HG03064 (cell line): ENCODE results near the gene COG5.

Source experiments
- ATAC-seq: cut with Tn5 transposase; IDR thresholded peaks from one replicate; pipeline ENCODE4 v1.9.1; 2021; ENCODE audit warnings: low read depth; ENCODE audit not compliant: unreplicated experiment

Gene COG5

GRCh38 chr7:107404740-107405537 is 158.8 kb downstream of the COG5 start:
- no peak for ATAC-seq

DNA sequence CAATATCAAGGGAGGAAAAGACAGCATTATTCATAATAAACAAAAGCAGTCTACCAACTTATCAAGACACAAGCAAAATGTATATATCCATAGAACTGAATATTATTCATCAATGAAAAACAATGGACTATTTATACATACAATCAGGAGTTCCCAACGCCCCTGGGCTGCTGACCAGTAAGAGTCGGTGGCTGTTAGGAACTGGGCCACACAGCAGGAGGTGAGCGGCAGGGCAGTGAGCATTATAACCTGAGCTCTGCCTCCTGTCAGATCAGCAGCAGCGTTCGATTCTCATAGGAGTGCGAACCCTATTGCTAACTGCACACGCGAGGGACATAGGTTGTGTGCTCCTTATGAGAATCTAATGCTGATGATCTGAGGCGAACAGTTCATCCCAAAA is 165.6 kb downstream of the COG5 start:
- ATAC-seq, result no peak

- ATAC-seq, result no peak
Observed at GRCh38 chr7:107396990-107397389, 166.7 kb downstream of the COG5 start.

DNA sequence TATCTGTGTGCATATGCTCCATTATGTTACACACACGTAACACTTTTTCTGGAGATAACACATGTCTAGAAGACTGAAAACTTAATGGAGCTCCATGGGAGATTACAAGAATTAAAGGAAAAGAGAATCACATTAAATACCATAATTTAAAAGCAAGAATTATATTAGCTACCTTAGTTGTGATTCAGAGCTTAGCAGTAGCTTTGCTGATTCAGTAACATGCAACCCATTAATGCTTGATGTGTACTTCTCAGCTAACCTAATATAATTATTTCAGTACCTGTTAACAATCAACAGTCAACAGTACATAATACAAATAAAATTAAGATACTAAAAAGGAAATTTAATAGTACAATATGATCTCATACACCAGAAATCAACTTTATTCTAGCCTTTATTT is 167.6 kb downstream of the COG5 start:
- ATAC-seq, result no peak

DNA sequence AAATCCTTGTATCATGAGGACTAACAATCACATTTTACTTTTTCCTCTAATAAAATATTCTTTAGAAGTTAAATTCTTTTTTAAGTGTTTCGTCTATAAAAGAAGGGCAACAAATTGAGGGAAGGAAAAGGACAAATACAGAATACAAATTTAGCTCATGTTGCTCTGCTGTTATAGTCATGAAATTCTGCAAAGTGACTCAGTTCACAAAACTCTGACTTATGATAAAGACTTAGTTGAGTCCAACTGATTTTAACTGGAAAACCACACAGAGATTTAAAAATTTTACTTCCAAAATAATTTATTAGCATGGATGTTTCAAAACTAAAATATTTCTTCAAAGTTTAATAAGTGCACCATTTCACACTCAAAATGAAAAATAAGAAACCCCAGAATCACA is 168.9 kb downstream of the COG5 start:
- no peak for ATAC-seq

- ATAC-seq, result no peak
Observed at GRCh38 chr7:107394276-107394675, 169.4 kb downstream of the COG5 start.

DNA sequence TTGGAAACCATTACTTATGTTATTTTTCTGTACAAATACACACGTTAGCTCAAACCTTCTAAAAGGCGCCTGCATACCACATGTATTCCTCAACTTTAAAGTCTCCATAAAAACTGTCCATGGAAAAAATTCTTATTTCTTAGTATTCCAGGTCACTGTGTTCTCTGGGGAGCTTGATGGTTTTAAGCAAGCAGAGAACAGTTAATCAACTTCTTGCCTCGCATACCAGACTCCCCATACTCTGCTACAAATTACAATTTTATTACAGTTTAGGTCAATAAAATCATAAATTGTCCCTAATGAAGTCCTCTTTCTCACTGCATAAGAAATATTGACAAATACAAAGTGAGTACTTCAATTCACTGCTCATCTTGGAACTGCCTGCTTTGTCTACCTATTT is 170.9 kb downstream of the COG5 start:
- no peak for ATAC-seq

- ATAC-seq, result no peak
Observed at GRCh38 chr7:107390916-107391315, 172.8 kb downstream of the COG5 start.

DNA sequence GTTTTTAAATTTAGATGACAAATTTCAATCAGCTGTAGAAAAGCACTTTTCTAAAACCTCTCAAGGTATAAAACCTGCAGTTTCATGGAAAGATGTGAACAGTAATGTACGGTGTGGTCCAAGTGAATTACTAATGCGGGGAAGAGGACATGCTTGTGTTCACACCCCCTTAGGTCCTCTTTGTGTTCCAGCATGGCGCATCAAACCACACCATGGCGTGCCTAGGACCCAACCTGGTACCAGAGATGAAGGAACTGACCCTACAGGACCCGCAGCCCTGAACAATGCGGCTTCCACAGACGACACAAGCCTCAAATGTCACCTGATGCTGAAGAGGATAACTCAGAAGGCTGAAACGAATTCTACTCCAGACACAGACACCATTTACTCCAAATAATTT is 175.1 kb downstream of the COG5 start:
- no peak for ATAC-seq

GRCh38 chr7:107387573-107388219 is 176.0 kb downstream of the COG5 start:
- no peak for ATAC-seq

DNA sequence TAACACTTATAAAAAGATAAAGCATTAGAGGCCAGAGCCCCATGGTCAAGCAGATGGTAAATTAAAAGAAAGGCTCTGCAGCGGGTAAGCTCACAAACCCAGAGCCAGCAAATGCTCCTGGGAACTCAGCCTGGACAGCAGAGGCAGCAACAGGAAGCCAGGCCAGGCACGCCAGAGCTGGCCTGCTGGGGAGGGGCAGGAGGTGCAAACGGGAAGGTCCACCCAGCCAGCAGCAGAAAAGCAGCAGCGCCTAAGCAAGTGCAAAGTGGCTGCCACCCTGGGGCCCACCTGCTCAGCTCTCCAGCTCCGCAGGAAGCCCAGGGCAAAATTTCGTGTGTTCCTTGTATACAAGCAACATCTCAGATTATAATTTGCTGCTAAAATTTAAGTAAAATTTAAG is 176.6 kb downstream of the COG5 start:
- ATAC-seq, result no peak

DNA sequence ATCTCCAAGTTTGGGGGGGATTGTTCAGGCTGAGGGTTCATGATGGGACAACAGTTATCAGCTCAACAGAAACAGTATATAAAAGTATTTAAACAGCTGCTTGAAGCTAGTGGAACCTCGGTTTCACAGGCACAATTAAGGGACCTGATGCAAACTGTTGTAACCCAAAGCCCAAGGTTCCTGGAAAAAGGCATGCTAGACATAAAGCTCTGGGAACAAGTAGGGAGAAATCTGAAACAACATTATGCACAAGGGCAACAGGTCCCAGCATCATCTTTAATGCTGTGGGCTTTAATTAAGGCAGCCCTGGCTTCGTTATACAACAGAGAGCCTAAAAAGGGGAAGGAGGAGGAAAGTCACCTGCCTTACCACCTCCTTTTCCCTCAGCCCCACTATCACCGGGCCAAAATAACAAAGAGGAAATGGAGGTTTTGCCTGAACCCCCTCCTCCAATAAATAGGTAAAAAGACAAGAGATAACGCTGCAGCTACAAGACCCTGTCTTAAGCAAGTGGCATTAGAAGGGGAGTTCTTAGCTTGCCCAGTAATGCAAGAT is 177.1 kb downstream of the COG5 start:
- ATAC-seq, result no peak

- no peak for ATAC-seq
Observed at GRCh38 chr7:107384025-107384424, 179.7 kb downstream of the COG5 start.

DNA sequence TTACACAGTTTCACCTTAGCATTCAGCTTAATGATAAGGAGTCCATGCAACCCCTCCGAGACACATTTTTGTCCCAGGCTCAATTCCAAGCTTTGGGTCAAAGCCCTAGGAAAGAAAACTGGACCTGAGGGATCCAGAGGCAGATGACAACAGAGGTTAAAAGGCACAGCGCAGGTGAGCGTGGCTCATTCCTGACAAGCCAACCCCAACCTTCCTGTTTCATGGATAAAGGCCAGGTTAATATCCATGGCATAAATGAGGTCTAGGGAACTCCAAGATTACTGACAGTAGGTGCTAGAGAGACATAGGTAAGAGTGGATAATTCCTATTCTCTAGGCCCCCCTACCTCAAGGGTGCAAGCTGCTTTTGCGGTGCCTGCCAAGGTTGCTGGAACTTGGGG is 180.5 kb downstream of the COG5 start:
- ATAC-seq, result no peak

- ATAC-seq, result no peak
Observed at GRCh38 chr7:107381453-107381852, 182.3 kb downstream of the COG5 start.

DNA sequence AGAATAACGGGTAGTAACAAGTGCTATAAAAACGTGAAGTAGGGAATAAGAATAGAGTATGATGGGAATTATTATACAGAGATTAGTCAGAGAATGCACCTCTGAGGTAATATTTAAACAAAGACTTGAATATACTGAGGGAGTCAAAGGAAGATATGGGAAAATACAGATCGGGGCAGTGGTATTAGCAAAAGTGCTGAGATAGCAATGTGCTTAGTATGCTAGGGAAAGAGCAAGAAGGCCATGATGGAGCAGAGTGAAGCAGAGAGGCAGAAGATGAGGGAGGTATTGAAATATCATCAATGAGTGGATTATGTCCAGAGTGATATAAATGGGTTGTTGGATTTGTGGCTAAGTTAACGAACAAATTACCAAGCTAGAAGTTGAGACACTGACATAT is 190.4 kb downstream of the COG5 start:
- no peak for ATAC-seq

DNA sequence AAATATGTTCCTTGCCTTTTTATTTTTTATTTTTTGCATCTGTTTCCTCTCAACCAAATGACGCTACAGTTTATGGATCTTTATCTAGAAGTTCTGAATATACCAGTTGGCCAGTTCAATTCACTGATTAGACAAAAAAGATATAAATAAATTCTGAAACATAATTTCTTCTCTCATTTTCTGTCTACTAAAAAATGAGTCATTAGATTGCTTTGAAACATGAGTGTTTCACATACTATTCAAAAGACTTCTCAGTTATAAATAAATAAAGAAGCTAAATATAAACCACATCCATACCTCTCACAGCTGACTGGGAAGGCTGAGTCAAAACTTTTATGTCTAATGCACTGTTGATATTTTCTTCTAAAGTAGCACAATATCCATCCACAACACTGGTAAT is 191.4 kb downstream of the COG5 start:
- no peak for ATAC-seq

- no peak for ATAC-seq
Observed at GRCh38 chr7:107370816-107371215, 192.9 kb downstream of the COG5 start.

DNA sequence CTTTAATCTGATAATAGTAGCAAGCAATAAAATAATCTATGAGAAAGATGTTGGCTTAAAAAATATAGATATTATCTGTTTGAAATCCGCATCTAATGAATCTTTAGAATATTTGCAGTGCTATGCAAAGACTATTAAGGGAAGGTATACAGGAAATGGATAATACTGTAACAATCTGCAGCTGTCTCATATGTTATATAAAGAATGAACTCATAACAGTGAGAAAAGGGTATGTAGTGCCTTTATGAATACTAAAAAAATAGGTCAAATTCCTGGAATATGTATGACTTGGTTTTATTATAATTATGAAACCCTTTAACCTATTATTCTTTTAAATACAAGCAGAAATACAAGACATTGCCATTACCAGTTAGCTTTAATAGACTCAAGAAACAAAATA is 198.9 kb downstream of the COG5 start:
- no peak for ATAC-seq

DNA sequence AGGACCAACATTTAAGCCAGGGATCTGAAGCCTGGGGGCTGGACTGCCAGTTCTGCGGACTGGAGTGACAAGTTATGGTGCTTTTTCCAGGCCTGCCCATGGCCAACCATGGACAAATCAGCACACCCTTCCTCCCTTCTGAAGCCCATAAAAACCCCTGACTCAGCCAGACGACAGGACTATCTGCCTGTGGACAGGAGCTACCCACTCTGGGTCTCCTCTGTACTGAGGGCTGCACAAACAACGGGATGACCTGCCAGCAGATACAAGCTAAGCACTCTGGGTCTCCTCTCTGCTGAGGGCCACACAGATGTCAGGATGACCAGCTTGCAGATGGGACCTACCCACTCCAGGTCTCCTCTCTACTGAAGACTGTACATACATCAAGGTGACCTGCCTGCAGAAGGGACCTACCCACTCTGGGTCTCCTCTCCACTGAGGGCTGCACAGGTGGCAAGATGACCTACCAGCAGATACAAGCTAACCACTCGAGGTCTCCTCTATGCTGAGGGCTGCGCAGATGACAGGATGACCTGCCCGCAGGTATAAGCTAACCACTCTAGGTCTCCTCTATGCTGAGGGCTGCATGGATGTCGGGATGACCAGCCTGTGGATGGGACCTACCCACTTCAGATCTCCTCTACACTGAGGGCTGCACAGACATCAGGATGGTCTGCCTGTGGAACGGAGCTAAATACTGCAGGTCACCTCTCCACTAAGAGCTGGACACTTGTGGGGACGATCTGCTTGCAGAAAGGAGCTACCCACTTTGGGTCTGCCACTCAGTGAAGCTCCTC is 204.0 kb downstream of the COG5 start:
- ATAC-seq, result no peak

- no peak for ATAC-seq
Observed at GRCh38 chr7:107355616-107356015, 208.1 kb downstream of the COG5 start.
